ENCODE measurements around the gene PHB1. TPM values are rescaled to one million over a fixed set of nuclear protein-coding genes. Genes with fewer than 3 reads are reported as not detected.

The PHB1 gene
- total RNA-seq, 1 donor from 2014 or later: 127 TPM

DNA sequence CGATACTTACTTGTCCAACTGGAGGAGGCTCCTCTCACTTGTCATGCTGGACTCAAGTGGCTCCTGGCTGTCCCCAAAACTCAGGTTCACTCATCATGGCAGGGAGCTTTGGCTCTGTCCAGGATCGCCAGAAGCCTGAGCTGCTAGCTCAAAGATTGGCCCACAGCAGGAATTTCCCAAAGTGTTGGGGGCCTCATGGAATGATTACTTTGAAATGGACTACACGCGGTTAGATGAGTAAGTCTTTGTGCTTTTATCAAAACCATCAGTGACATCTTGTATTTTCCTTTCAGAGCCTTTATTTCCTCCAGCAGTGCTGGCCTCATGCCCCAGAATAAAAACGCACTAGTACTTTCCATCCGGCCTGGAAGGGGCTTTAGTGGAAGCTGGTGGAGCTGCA, 29.2 kb upstream of the PHB1 start:
- no peak overlapping the region for H3K4me3 ChIP-seq
- no peaks in the 10 kb centered on the region for H3K9me3 ChIP-seq
- H3K4me1 ChIP-seq: no peaks in the 10 kb centered on the region
- no peak for DNase-seq
- no peaks in the 10 kb centered on the region for H3K36me3 ChIP-seq
- TF ChIP-seq, protein P1, sequence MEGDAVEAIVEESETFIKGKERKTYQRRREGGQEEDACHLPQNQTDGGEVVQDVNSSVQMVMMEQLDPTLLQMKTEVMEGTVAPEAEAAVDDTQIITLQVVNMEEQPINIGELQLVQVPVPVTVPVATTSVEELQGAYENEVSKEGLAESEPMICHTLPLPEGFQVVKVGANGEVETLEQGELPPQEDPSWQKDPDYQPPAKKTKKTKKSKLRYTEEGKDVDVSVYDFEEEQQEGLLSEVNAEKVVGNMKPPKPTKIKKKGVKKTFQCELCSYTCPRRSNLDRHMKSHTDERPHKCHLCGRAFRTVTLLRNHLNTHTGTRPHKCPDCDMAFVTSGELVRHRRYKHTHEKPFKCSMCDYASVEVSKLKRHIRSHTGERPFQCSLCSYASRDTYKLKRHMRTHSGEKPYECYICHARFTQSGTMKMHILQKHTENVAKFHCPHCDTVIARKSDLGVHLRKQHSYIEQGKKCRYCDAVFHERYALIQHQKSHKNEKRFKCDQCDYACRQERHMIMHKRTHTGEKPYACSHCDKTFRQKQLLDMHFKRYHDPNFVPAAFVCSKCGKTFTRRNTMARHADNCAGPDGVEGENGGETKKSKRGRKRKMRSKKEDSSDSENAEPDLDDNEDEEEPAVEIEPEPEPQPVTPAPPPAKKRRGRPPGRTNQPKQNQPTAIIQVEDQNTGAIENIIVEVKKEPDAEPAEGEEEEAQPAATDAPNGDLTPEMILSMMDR (IDR thresholded peaks at IDR 0.05): no peak
- no peak overlapping the region for H3K27ac ChIP-seq
- ATAC-seq: no peak
- intact Hi-C loops (cut with DNase I): no loop called here
- H3K27me3 ChIP-seq: peaks cover 12% of the 10 kb centered on the region

- no peak overlapping the region for H3K27ac ChIP-seq
- H3K36me3 ChIP-seq: no peaks in the 10 kb centered on the region
- no peak for DNase-seq
- H3K4me3 ChIP-seq: no peak overlapping the region
- H3K27me3 ChIP-seq: peaks cover 21% of the 10 kb centered on the region
- ATAC-seq: no peak
- intact Hi-C loops (cut with DNase I): no loop called here
- H3K4me1 ChIP-seq: no peaks in the 10 kb centered on the region
- H3K9me3 ChIP-seq: no peaks in the 10 kb centered on the region
- TF ChIP-seq, protein P1 (IDR thresholded peaks at IDR 0.05): no peak
Measured at GRCh38 chr17:49442041-49442440, 27.4 kb upstream of the PHB1 start.

DNA sequence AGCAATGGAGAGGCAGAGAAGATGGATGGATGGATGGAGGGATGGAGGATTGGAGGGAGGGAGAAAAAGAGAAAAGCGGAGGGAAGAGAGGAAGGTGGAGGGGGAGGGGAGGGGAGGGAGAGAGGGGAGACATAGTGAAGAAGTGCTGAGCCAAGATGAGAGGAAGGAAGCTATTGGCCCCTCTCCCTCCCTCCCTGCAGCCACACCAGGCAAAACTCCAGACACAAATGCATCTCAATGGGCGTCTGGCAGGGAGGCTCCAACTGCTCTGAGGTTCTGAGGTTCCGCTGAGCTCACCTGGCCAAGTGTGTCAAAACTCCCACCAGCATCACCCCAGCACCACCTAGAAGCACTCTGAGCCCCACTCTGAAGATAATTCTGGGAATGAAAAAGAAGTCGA, 26.9 kb upstream of the PHB1 start:
- no peak overlapping the region for H3K27ac ChIP-seq
- no peaks in the 10 kb centered on the region for H3K36me3 ChIP-seq
- H3K4me3 ChIP-seq: no peak overlapping the region
- no peak for DNase-seq
- intact Hi-C loops (cut with DNase I): no loop called here
- TF ChIP-seq, protein P1 (IDR thresholded peaks at IDR 0.05): no peak
- no peaks in the 10 kb centered on the region for H3K4me1 ChIP-seq
- H3K27me3 ChIP-seq: peaks cover 21% of the 10 kb centered on the region
- ATAC-seq: no peak
- H3K9me3 ChIP-seq: no peaks in the 10 kb centered on the region

DNA sequence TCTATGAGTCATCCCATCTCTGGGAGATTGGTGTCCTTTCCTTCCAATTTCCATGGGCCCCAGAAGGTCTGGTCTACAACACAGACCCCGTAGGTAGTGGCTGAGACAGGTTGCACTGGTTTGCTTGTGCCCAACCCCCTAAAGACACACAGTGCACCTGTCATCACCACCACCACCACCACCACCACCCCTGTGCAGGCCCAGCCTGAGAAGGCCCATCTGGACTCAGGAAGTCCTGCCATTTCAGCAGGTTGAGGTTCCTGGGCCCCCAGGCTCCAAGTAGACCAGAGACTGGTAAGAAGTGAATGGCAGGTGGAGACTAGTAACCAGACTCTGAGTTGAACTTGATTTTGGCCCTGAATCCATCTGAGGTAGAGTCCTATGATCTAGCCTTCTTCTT, 25.9 kb upstream of the PHB1 start:
- DNase-seq: no peak
- H3K4me3 ChIP-seq: no peak overlapping the region
- H3K27ac ChIP-seq: no peak overlapping the region
- TF ChIP-seq, protein P1 (IDR thresholded peaks at IDR 0.05): no peak
- H3K4me1 ChIP-seq: no peaks in the 10 kb centered on the region
- peaks cover 21% of the 10 kb centered on the region for H3K27me3 ChIP-seq
- no peaks in the 10 kb centered on the region for H3K9me3 ChIP-seq
- H3K36me3 ChIP-seq: no peaks in the 10 kb centered on the region
- intact Hi-C loops (cut with DNase I): no loop called here
- no peak for ATAC-seq

GRCh38 chr17:49439673-49440571, 25.2 kb upstream of the PHB1 start:
- TF ChIP-seq, protein P1 (IDR thresholded peaks at IDR 0.05): no peak
- Histone ChIP-seq H3K4me3 (no peak overlapping the region), H3K27me3 (peaks cover 21% of the 10 kb centered on the region), H3K27ac (no peak overlapping the region), H3K4me1 (no peaks in the 10 kb centered on the region), H3K9me3 (no peaks in the 10 kb centered on the region), H3K36me3 (no peaks in the 10 kb centered on the region)
- ATAC-seq (no peak), DNase-seq (no peak)
- intact Hi-C loops (cut with DNase I): loop anchor here (10.0 kb wide), 1 partner anchor 115 kb away; no protein-coding TSS in a partner anchor
